A673 (cell line): Measurements from ENCODE around the gene SLC66A1. TPM values are rescaled to one million over a fixed set of nuclear protein-coding genes. Genes with fewer than 3 reads are reported as not detected.

Experiments
- BruUV-seq: library from RNA; stranded (reverse); fragments of 400-500 nt; replicated peaks from 2 replicates; lab custom pipeline; 2021; lab: Mats Ljungman, UMichigan
- CTCF ChIA-PET: fragments of 300-600 bp; sonication (Branson Sonifier 250); formaldehyde crosslinking; loops from one replicate; lab custom pipeline; 2022; ENCODE audit warnings: antibody characterized with exemption; lab: Charles Lee
- POLR2A ChIA-PET: fragments of 300-600 bp; sonication (Branson Sonifier 250); formaldehyde crosslinking; loops from one replicate; lab custom pipeline; 2022; ENCODE audit warnings: antibody characterized with exemption; ENCODE audit not compliant: low non-redundant PET; lab: Charles Lee
- DNase-seq: peaks from one replicate; pipeline ENCODE4 v3.0.0-alpha.2; 2015; ENCODE audit warnings: low spot score
- H3K27ac ChIP-seq: fragments of 200-600 bp; sonication (generic); 2 replicates; pipeline ENCODE4 v1.5.1; 2016; ENCODE audit warnings: mixed run types, low read depth, mild to moderate bottlenecking, mixed read lengths, antibody characterized with exemption, low read length; ENCODE audit not compliant: poor library complexity, severe bottlenecking
- H3K27me3 ChIP-seq: fragments of 200-600 bp; sonication (generic); replicated peaks from 2 replicates; pipeline ENCODE4 v1.6.1; 2017; ENCODE audit warnings: mixed run types, low read depth, mild to moderate bottlenecking, mixed read lengths, antibody characterized with exemption, low read length; ENCODE audit not compliant: insufficient read depth, poor library complexity
- H3K36me3 ChIP-seq: fragments of 200-600 bp; sonication (generic); 2 replicates; pipeline ENCODE4 v1.6.1; 2016; ENCODE audit warnings: mixed run types, mild to moderate bottlenecking, mixed read lengths, antibody characterized with exemption, low read length; ENCODE audit not compliant: insufficient read depth, poor library complexity, severe bottlenecking
- H3K4me1 ChIP-seq: fragments of 200-600 bp; sonication (generic); 2 replicates; pipeline ENCODE4 v1.6.1; 2017; ENCODE audit warnings: mixed run types, mild to moderate bottlenecking, mixed read lengths, antibody characterized with exemption, low read length; ENCODE audit not compliant: insufficient read depth, poor library complexity, severe bottlenecking
- H3K4me3 ChIP-seq: fragments of 200-600 bp; sonication (generic); 2 replicates; pipeline ENCODE4 v1.5.1; 2016; ENCODE audit warnings: low read depth, mixed run types, mild to moderate bottlenecking, mixed read lengths, low read length; ENCODE audit not compliant: poor library complexity, severe bottlenecking
- H3K9me3 ChIP-seq: fragments of 200-600 bp; sonication (generic); 2 replicates; pipeline ENCODE4 v1.6.1; 2016; ENCODE audit warnings: mixed run types, low read depth, mild to moderate bottlenecking, mixed read lengths, antibody characterized with exemption, low read length; ENCODE audit not compliant: poor library complexity, severe bottlenecking
- CTCF ChIP-seq: fragments of 300-800, 200-600 bp; sonication (generic); conservative IDR thresholded peaks from 2 replicates; pipeline ENCODE4 v1.5.1; 2017; ENCODE audit warnings: low read depth, mild to moderate bottlenecking, antibody characterized with exemption, low read length, moderate library complexity, mixed read lengths
- EZH2 ChIP-seq: fragments of 200-600 bp; sonication (generic); IDR thresholded peaks from 2 replicates; pipeline ENCODE4 v1.6.1; 2017; ENCODE audit warnings: borderline replicate concordance, low read depth, mild to moderate bottlenecking, mixed read lengths, antibody characterized with exemption, low read length; ENCODE audit not compliant: poor library complexity, severe bottlenecking
- intact Hi-C: fragments of 100-400 bp; cut with micrococcal nuclease; formaldehyde crosslinking; loops from one replicate; pipeline ENCODE4 v1.10.0; 2022; ENCODE audit not compliant: unreplicated experiment
- total RNA-seq: library from RNA; stranded (reverse); gene quantifications from 2 replicates; pipeline ENCODE4 v1.2.3, GENCODE V29; 2021

SLC66A1 gene
- total RNA-seq, 1 experiment from 2014 or later, result 18.3 TPM

DNA sequence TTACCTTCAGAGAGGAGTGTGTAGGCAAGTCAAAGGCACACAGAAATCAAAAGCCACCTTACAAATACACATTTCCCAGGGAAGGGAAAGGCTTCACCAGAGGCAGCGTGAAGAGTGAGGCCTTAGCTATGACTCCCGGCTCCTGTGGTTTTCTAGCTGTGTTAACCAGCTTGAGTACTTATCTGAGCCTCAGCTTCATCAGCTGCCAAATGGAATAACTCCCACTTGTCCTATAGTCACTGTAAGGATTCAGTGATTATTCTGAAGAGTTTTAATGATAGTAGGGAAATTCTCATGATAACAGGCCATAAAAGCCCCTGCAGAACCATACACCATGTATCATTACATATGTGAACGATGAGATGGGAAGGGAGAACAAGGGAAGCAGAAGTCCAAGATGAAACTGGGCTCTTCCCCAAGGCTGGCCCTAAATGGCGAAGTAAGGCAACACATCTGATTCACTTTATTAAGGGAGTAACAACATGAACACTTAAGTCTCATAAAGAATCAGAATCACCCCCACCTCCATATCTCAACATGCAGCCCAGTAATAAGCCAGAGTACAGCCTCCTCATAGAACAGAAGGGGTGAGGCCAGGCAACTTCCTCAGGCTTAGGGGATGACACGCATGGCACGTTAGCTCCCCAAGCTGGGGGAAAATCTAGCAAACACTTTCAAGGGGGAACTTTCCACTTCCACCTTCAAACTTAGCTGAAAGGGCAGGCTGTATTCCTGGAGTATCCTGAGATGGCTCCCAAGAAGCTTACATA lies 63.7 kb downstream of the SLC66A1 start:
- Histone ChIP-seq H3K27ac (no peak overlapping the region), H3K4me3 (no peak overlapping the region), H3K27me3 (no peaks in the 10 kb centered on the region), H3K9me3 (no peaks in the 10 kb centered on the region), H3K36me3 (peaks cover 24% of the 10 kb centered on the region), H3K4me1 (no peaks in the 10 kb centered on the region)
- POLR2A ChIA-PET, result no interaction called here
- DNase-seq, result no peak
- CTCF ChIA-PET, result no interaction called here
- intact Hi-C loops, result no loop called here
- TF ChIP-seq CTCF, result no peak
- no peak for TF ChIP-seq EZH2
- no TSS peak for BruUV-seq

GRCh38 chr1:19376428-19377372 lies 64.6 kb downstream of the SLC66A1 start:
- no peaks in the 10 kb centered on the region for H3K9me3 ChIP-seq
- intact Hi-C loops, result no loop called here
- BruUV-seq, result no TSS peak
- H3K27ac ChIP-seq, result no peak overlapping the region
- H3K4me3 ChIP-seq, result no peak overlapping the region
- ChIA-PET CTCF (no interaction called here), POLR2A (no interaction called here)
- no peak for DNase-seq
- no peaks in the 10 kb centered on the region for H3K4me1 ChIP-seq
- peaks cover 24% of the 10 kb centered on the region for H3K36me3 ChIP-seq
- no peaks in the 10 kb centered on the region for H3K27me3 ChIP-seq
- no peak for TF ChIP-seq CTCF
- TF ChIP-seq EZH2, result no peak

DNA sequence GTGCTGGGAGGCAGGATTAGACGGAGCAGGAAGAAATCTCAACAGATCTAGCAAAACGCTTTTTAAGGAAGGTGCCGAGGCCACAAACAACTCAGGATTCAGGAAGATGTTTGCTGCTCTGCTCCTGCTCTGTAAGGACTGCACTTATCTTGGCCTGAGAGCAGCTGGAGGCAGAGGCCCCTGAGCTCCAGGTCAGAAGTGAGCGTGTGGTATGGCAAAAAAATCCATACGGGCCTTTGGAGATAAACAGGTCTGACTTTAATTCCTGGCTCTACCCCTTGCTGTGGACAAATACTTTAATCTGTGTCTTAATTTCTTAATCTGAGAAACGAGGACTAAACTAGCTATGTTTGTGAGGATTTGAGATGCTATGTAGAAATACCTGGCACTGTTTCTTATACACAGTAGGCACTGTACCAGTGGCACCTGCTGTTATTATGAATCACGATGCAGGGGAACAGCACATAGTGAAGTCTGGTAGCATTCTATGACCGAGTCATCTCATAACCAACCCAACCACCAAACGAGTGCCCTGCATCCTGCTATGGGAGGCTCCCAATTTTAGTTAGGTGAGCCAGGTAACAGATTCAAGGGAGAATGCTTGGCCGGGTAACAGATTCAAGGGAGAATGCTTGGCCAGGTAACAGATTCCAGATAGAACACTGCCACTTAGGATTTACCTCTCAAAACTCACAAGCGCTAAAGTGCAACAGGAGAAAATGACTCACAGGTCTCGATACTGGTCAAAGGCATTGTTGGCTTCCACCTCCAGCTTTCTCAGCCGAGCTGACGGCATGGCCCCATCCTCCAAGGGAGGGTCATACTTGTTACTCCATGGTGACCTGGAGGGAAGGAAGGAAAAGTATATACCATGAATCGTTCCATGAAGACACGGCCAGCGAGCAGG lies 65.9 kb downstream of the SLC66A1 start:
- Histone ChIP-seq H3K36me3 (peaks cover 24% of the 10 kb centered on the region), H3K4me3 (no peak overlapping the region), H3K4me1 (no peaks in the 10 kb centered on the region), H3K9me3 (no peaks in the 10 kb centered on the region), H3K27me3 (no peaks in the 10 kb centered on the region), H3K27ac (no peak overlapping the region)
- POLR2A ChIA-PET, result no interaction called here
- CTCF ChIA-PET, result no interaction called here
- no peak for TF ChIP-seq EZH2
- no peak for TF ChIP-seq CTCF
- DNase-seq, result no peak
- BruUV-seq, result no TSS peak
- intact Hi-C loops, result no loop called here
